Stimulated activated CD4-positive, alpha-beta T cell treated with anti-CD3 and anti-CD28 coated beads, Interleukin-4, amount 100 ng/mL, for 24 hours (primary cell): ENCODE results near the gene TEX11.
"Not testable (repeated sequence)": the region's sequence is repeated elsewhere in the genome, so short reads cannot be mapped to it uniquely, and the experiment has no call there.

ENCODE experiments used
- DNase-seq: peaks from one replicate; pipeline ENCODE4 v3.0.0-alpha.2; 2020

TEX11 gene

DNA sequence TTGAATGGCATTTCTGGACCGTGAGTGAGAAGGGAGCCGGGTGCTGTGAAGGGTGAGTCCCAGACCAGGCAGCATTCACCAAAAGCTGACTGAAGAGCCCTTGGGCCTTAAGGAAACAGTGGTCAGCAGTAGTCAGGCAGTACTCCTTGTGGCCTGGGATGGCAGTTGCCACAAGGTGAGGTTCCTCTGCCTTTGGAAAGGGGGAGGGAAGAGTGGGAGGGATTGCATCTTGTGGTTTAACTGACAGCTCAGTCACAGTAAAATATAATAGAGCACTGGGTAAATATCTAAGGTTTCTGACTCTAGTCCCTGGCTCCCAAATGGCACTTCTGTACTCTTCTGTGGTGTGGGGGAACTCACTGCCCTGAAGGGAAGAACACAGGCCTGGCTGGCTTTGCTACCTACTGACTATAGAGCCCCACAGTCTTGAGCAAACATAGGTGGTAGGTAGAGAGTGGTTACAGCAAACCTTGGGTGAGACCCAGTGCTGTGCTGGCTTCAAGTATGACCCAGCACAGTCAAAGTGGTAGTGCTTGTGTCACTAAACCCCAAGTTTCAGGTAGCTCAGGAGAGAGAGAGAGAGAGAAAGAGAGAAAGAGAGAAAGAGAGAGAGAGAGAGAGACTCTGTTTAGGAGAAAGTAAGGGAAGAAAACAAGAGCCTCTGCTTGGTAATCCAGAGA, 154.2 kb downstream of the TEX11 start:
- no peak for DNase-seq

DNA sequence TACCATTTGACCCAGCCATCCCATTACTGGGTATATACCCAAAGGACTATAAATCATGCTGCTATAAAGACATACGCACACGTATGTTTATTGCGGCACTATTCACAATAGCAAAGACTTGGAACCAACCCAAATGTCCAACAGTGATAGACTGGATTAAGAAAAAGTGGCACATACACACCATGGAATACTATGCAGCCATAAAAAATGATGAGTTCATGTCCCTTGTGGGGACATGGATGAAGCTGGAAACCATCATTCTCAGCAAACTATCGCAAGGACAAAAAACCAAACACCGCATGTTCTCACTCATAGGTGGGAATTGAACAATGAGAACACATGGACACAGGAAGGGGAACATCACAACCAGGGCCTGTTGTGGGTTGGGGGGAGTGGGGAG, 174.7 kb downstream of the TEX11 start:
- not testable (repeated sequence) for DNase-seq

DNA sequence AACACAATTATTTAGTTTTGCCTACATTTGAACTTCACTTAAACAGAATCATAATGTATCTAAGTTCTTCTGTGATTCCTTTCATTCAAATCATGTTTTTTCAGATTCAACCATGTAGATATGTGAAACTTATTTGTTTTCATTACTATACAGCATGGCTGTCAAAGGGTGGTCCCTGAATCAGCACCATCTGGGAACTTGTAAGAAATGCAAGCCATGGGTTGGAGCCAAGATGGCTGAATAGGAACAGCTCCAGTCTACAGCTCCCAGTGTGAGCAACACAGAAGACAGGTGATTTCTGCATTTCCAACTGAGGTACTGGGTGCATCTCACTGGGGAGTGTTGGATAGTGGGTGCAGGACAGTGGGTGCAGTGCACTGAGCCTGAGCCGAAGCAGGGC, 180.6 kb downstream of the TEX11 start:
- not testable (repeated sequence) for DNase-seq

DNA sequence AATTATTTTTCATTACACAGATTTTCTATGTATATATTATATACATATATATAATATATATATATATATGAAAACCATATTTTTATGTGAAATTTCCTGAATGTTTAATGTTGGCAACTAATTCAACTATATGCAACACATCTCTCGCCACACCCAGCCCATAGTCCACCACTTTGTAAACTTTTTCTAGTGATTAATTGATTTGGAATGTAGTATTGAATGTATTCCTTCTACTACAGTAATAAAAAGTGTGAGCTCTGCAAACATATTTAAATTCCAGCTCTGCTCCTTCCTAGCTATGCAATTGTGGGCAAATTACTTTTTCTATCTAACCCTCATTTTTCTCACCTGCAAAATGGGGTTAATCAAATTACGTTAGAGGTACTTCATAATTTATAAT, 187.8 kb downstream of the TEX11 start:
- no peak for DNase-seq

DNA sequence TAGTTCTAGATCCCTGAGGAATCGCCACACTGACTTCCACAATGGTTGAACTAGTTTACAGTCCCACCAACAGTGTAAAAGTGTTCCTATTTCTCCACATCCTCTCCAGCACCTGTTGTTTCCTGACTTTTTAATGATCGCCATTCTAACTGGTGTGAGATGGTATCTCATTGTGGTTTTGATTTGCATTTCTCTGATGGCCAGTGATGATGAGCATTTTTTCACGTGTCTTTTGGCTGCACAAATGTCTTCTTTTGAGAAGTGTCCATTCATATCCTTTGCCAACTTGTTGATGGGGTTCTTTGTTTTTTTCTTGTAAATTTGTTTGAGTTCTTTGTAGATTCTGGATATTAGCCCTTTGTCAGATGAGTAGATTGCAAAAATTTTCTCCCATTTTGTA, 197.2 kb downstream of the TEX11 start:
- not testable (repeated sequence) for DNase-seq

DNA sequence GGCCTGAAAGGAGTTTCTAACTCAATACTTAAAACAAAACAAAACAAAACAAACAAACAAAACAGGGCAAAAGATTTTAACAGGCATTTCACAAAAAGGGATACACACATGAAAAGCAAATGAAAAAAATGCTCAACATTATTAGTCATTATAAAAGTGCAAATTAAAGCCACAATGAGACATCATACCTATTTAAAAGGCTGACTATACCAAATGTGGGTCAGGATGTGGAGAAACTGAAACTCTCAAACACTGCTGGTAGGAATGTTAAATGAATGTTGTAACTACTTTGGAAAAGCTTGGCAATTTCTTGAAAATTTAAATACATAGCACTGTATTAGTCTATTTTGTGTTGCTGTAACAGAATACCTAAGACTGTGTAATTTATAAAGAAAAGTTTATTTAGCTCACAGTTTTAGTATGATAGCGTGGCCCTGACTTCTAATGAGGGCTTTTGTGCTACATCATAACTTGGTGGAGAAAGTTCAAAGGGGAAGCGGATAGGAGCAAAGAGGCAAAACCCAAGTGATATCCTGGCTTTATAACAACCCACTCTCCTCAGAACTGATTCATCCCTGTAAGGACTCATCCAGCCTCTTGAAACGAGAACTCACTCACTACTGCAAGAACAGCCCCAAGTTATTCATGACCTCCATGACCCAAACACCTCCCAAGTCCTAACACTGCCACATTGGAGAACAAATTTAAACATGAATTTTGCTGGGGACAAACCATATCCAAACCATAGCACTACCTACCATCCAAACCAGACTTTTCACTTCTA, 214.0 kb downstream of the TEX11 start:
- no peak for DNase-seq

DNA sequence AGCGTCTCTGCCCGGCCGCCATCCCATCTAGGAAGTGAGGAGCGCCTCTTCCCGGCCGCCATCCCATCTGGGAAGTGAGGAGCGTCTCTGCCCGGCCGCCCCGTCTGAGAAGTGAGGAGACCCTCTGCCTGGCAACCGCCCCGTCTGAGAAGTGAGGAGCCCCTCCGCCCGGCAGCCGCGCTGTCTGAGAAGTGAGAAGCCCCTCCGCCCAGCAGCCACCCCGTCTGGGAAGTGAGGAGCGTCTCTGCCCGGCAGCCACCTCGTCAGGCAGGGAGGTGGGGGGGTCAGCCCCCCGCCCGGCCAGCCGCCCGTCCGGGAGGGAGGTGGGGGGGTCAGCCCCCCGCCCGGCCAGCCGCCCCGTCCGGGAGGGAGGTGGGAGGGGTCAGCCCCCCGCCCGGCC, 229.1 kb downstream of the TEX11 start:
- not testable (repeated sequence) for DNase-seq

DNA sequence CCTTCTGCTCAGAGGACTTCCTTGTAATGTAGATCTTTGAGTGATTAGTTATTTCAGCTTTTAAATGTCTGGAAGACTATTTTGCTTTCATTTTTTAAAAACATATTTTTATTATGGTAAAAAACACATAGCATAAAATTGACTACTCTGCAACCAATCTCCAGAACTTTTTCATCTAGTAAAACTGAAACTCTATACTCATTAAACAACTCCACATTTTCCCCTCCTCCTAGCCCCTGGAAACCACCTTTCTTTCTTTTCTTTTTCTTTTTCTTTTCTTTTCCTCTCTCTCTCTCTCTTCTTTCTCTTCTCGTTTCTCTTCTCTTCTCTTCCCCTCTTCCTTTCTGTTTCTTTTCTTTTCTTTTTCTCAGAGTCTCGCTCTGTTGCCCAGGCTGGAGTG, 233.2 kb downstream of the TEX11 start:
- DNase-seq, result no peak

DNA sequence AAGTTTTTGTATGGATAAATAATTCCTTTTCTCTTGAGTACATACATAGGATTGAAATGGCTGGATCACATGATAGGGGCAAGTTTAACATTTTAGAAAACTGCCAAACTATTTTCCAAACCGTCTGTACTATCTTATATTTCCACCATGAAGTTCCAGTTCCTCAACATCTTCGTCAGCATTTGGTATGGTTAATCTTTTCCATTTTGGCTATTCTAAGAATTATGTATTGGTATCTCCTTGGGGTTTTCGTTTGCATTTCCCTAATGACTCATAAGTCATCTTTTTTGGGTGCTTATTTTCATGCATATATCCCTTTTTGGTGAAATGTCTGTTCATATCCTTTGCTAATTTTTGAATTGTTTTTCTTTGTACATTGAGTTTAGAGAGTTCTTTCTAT, 236.2 kb downstream of the TEX11 start:
- DNase-seq, result no peak

DNA sequence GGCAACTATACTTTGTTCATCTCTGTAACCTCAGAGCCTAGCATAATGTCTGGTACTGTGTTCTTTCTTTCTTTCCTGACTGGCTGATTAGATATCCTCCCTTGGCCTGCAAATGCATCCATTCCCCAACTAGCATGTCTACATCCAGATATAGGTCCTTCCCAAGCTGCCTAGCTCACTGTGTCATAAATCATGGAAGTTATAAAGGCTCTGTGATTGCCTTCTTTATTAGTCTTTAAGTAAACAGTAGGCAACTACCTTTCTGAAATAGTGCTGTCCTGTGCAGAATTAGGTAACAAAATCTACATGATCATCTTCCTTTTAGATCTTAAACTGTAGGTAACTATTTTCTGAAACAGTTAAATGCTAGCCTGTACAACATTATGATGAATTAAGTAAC, 239.4 kb downstream of the TEX11 start:
- no peak for DNase-seq

DNA sequence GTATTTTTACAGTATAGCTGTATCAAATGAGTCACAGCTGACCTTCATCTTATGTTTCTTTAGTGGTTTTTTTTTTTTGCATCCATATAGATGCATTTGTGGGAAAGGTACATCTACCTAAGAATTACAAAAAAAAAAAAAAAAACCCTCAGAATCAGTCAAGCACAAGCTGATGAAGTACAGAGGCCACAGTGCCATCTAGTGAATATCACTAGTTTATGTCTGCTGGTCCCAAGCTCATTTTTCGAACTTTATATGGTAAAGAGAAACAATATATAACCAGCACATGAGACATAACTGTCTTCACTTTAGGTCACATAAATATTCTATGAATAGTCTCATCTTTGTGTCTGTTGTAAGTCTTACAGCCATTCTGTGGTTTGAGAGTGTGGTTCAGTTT, 243.8 kb downstream of the TEX11 start:
- DNase-seq, result peak; percentile 5

DNA sequence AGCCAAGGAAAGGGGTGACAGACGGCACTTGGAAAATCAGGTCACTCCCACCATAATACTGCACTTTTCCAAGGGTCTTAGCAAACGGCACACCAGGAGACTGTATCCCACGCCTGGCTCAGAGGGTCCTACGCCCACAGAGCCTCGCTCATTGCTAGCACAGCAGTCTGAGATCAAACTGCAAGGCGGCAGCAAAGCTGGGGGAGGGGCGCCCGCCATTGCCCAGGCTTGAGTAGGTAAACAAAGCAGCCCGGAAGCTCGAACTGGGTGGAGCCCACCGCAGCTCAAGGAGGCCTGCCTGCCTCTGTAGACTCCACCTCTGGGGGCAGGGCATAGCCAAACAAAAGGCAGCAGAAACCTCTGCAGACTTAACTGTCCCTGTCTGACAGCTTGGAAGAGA, 247.4 kb downstream of the TEX11 start:
- DNase-seq, result not testable (repeated sequence)

DNA sequence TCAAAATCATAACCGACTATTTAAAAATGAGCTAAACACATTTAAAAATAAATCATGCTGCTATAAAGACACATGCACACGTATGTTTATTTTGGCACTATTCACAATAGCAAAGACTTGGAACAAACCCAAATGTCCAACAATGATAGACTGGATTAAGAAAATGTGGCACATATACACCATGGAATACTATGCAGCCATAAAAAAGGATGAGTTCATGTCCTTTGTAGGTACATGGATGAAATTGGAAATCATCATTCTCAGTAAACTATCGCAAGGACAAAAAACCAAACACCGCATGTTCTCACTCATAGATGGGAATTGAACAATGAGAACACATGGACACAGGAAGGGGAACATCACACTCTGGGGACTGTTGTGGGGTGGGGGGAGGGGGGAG, 251.0 kb downstream of the TEX11 start:
- not testable (repeated sequence) for DNase-seq

DNA sequence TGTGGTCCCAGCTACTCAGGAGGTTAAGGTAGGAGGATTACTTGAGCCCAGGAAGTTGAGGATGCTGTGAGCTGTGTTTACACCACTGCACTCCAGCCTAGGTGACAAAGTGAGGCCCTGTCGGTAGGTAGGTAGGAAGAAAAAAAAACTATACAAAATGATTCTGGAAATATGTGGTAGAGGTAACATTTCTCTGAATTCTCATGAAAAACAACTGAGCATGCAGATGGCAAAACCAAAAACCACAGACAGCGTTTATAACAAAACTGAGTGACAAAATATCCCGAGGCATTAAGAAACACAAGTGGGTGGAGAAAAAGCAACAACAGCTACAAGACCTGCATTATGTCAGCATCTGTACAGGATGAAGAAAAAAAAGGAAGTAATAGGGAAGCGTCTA, 252.2 kb downstream of the TEX11 start:
- DNase-seq, result no peak

DNA sequence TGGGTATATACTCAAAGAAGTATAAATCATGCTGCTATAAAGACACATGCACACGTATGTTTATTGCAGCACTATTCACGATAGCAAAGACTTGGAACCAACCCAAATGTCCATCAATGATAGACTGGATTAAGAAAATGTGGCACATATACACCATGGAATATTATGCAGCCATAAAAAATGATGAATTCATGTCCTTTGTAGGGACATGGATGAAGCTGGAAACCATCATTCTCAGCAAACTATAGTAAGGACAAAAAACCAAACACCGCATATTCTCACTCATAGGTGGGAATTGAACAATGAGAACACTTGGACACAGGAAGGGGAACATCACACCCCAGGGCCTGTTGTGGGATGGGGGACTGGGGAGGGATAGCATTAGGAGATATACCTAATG, 260.6 kb downstream of the TEX11 start:
- not testable (repeated sequence) for DNase-seq

DNA sequence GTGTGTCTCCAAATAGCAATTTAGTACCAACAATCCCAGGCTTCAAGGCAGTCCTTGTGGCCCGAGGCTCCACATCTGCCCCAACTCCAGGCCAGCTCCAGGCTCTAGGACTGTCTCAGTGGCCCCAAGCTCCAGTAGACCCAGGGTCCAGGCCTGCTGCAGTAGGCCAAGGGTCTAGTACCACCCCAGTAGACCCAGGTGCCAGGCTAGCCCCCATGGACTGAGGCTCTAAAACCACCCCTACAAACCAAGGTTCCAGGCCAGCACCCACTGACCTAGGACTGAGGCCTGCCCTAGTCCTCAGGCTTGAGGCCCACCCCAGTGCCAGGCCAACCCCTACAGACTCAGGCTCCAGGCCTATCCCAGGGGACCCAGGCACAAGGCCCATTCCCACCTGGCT, 272.3 kb downstream of the TEX11 start:
- no peak for DNase-seq

DNA sequence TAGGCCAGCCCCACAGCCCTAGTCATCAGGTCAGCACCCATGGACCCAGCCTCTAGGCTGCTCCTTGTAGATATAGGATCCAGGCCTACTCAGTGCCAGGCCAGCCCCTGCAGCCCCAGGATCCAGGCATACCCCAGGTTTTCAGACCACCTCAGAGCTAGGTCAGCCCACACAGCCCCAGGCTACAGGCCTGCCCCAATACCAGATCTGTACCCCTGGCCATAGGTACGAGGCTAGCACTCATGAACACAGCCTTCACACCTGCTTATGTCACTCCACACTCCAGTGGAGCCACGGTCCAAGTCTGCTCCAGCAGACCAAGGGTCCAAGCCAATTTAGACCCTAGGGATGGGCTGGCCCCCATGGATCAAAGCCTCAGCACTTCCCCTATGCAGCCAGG, 272.8 kb downstream of the TEX11 start:
- DNase-seq, result no peak

DNA sequence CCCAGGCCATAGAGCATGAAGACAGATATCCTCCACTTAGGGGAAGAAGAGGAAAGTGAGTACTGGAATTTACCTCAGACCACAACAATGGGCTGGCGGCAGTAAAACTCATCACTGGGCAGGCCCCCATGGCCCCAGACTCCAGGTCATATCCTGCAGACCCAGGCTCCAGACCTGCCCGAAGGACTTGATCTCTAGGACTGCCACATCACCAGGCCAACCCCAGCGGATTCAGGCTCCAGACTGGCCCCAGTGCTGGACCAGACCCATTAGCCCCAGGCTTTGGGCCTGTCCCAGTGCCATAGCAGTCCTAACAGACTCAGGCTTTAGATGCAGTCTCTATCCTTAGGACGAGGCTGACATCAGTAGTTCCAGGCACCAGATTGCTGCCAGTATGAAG, 273.3 kb downstream of the TEX11 start:
- no peak for DNase-seq

DNA sequence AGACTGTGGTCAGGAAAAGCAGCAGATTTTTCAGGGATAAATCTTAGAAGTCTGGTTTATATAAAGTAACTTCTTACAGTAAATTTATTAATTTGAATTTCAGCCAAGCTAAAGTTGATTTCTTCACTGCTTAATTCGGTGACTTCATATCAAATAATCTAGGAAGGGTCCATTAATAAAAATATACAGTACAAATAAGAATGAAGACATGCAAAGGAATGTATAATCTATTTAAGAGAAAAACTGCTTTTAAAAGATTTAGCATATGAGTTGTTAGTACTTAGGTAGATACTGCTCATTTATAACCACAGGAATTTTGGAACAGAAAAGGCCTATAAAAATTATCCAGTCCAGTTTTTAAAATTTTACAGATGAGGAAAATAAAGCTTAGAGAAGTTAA, 286.8 kb downstream of the TEX11 start:
- DNase-seq, result no peak

DNA sequence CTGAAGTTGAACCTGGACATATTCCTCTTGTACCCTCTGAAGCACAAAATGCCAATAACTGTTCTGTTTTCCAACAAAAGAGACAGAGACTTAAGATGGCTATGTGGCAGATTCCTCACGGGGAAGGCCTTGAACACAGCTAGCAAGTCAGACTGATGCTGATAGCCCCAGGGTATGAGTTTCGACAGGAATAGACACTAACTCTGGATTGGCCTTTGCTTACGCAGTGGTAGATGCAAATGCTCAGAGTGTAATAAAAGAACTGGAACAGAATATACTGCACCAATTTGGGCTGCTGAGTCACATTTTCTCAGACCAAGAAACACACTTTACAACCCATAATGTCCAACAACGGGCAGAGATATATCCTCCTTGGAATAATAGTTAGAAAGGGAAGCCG, 290.0 kb downstream of the TEX11 start:
- no peak for DNase-seq

DNA sequence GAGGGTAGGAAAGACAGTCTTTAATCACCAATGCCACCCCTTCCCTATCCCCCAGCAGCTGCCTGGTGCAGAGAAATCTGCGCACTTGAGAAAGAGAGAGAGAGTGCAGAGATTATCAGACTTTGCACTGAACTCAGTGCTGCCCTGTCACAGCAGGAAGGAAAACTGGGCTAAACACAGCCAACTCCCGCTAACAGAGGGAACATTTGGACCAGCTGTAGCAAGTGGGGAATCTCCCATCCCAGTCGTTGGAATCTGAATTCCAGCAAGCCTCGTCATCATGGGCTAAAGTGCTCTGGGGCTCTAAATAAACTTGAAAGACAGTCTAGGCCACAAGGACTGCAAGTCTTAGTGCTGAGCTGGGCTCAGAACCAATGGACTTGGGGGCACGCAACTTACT, 295.2 kb downstream of the TEX11 start:
- no peak for DNase-seq

DNA sequence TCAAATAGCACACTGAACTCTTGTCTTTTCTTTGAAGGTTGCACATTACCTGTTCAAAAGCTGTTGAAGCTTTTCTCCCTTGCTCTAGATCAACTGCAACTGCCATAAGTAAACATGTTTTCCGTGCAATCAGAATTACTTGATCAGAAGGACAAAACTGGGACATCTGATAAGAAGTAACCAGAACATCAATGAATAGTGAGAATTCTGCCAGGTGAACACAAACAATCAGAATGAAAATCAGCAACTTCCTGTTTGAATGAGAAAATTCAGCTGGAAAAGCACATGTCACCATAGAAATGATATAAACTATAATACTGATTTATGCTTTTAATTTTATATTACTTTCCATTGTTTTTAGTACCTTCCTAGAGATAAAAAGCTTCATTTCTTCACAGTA, 303.2 kb downstream of the TEX11 start:
- DNase-seq, result no peak

DNA sequence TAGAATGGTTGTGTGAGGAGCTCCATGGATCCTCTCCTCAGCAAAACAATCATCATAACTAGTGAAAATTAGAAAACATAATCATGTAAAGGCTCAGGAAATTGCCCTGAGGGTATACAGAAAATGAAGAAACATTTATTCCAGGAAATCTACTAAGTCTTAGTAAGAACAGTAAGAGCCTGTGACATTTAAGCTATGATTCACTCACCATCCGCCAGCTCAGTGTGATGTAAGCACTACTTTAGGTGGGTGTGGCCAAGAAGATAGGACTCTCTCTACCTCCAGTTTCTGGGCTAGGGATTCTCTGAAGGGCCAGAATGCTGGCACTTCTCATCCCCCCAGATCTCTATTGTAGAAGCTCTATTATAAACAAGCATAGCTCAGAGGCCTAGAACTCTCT, 316.4 kb downstream of the TEX11 start:
- peak; percentile 16 for DNase-seq

DNA sequence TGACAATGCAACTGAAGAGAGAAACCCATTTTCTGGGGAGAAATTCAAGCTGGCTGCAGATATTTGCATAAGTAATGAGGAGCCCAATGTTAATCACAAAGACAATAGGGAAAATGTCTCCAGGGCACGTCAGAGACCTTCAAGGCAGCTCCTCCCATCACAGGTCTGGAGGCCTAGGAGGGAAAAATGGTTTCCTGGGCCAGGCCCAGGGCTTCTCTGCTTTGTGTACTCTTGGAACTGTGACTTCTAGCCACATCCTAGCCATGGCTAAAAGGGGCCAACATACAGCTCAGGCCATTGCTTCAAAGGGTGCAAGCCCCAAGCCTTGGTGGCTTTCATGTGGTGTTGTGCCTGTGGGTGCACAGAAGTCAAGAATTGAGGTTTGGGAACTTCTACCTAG, 321.4 kb downstream of the TEX11 start:
- DNase-seq, result not testable (repeated sequence)

DNA sequence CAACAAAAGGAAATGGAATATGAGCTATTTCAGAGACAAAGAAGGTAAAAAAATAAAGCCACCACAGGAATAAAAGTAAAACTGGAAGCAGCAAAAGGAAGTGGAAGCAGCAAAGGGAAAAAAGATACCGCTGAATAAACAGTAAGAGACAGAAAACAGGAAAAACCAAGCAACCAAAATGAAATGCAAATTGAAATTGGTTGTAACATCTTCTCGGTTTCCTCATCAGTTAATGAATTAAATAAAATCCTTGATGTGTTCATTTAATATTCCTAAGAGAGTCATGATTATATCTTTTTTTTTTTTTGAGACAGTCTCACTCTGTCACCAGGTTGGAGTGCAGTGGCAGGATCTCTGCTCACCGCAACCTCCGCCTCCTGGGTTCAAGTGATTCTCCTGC, 331.1 kb downstream of the TEX11 start:
- no peak for DNase-seq
